ENCODE data around the gene TMEM18.

DNA sequence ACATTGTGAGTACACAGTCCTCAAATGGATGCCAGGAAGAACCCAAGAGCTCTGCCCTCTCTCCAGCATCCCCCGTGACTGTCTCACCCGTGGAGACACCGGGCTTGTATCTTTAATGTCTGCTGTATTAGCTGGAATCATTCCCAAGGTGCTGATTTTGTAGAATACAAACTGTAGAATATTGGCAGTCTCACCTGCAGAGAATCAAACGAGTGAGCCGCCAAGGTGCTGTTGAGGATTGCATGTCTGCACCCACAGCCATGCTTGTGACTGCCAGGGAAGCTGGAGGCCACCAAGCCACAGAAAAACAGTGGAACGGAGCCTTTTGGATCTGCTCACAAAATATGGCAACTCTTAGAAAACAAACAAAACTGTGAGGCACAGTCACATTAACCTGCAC, 37.5 kb downstream of the TMEM18 start:
- TF ChIP-seq SMARCA5 (IDR thresholded peaks at IDR 0.05): no peak
- no peak for TF ChIP-seq ZNF274 (IDR thresholded peaks at IDR 0.05; ENCODE audit: borderline replicate concordance, low read depth, low read length)
- TF ChIP-seq SRF (CRISPR knock-in tag; IDR thresholded peaks at IDR 0.05): no peak
- no peak for TF ChIP-seq POLR2A (conservative IDR thresholded peaks at IDR 0.05)
- TF ChIP-seq ZBTB17 (CRISPR knock-in tag; IDR thresholded peaks at IDR 0.05): no peak
- TF ChIP-seq MYNN (IDR thresholded peaks at IDR 0.05): no peak
- TF ChIP-seq MYNN (CRISPR knock-in tag; IDR thresholded peaks at IDR 0.05): no peak
- no peak for TF ChIP-seq NR3C1 (CRISPR knock-in tag; IDR thresholded peaks at IDR 0.05)

Measured in K562 (cell line).